ENCODE measurements around the gene LRRC4C.

The LRRC4C gene

DNA sequence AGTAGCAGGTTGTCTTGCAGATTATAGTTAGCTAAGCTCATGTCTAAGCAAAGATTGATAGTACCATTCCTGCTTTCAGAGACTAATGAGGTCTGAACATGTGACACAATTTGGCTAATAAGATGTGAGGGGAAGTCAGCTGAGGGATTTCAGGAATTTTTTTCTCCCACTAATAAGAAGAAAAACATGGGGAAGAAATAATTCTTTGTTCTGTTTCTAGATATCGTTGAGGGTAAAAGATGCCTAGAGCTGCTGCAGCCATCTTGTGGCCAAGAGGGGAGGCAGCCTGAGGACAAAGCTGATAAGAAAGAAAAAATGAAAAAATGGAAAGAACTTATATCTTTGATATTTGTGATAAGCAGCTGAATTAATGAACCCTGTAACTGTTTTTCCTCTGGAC lies 1334.4 kb downstream of the LRRC4C start:
- Mint-ChIP-seq H3K9me3 (peaks cover 2 to 13% of the 10 kb centered on the region in 2 donors), H3K4me3 (no peak overlapping the region), H3K27ac (no peak overlapping the region), H3K27me3 (no peaks in the 10 kb centered on the region), H3K4me1 (no peaks in the 10 kb centered on the region)
- DNase-seq (no peak), ATAC-seq (no peak)

GRCh38 chr11:40119661-40120060 lies 1339.8 kb downstream of the LRRC4C start:
- ATAC-seq (no peak), DNase-seq (no peak)
- no peak overlapping the region for H3K4me3 Mint-ChIP-seq
- peak overlapping the region in 1 of 2 donors; percentile 14 for H3K27ac Mint-ChIP-seq
- H3K9me3 Mint-ChIP-seq, result peaks cover 11 to 18% of the 10 kb centered on the region in 2 donors
- no peaks in the 10 kb centered on the region for H3K4me1 Mint-ChIP-seq
- H3K27me3 Mint-ChIP-seq, result no peaks in the 10 kb centered on the region

- ATAC-seq, result no peak
- Mint-ChIP-seq H3K4me1 (no peaks in the 10 kb centered on the region), H3K27me3 (no peaks in the 10 kb centered on the region)
These were observed 1340.7 kb downstream of the LRRC4C start for GRCh38 chr11:40118780-40119179.

DNA sequence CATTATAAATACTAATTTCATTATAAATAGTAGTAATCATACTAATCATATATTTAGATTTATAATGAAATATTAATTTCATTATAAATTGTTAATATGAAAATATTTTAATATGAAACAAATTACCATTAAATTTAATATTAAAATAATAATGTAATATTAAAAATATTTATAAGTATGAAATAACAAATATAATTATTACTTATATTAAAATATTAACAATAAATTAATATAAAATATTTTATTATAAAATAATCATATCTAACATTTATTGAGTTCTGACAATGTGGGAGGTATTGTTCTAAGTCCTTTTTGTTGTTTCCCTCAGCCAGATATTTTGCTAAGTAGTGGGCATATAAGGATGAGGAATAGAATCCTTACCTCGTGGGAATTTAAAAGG lies 1341.4 kb downstream of the LRRC4C start:
- ATAC-seq, result no peak
- H3K27ac Mint-ChIP-seq, result no peak overlapping the region
- H3K9me3 Mint-ChIP-seq, result peaks cover 12 to 18% of the 10 kb centered on the region in 2 donors
- DNase-seq, result no peak
- H3K27me3 Mint-ChIP-seq, result no peaks in the 10 kb centered on the region
- H3K4me1 Mint-ChIP-seq, result no peaks in the 10 kb centered on the region
- no peak overlapping the region for H3K4me3 Mint-ChIP-seq

More at GRCh38 chr11:40118780-40119179, 1340.7 kb downstream of the LRRC4C start:
- no peak overlapping the region for H3K4me3 Mint-ChIP-seq
- H3K27ac Mint-ChIP-seq, result no peak overlapping the region
- DNase-seq, result no peak
- peaks cover 10 to 18% of the 10 kb centered on the region in 2 donors for H3K9me3 Mint-ChIP-seq

DNA sequence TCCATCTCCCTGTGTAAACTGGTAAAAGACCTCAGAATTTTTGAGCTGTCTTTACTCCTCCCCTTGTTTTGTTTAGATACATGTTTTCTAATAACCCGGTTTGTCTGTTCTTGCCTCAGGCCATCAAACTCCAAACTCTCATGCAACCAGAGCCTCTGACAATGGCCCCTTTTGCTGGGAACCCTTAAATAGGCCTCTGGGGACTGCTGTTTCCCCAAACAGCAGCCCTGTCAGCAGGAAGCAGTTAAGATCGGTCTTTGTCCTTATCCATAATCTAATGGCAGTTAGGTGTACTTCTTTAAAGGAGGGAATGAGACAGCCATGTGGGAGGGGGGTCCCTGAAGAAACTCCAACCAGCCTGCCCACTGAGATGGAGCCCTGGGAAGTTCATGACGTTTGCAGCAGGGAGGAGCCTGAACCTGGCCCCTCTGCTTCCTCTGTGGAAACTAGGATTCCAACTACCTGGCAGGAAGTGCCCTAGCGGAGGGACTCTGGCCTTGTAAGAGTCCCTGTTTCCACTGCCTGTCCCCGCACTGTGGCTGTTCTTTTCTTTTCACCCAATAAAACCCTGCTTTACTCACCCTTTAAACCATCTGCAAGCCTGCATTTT lies 1354.4 kb downstream of the LRRC4C start:
- H3K4me1 Mint-ChIP-seq, result no peaks in the 10 kb centered on the region
- no peak for DNase-seq
- no peak overlapping the region for H3K4me3 Mint-ChIP-seq
- no peak overlapping the region for H3K27ac Mint-ChIP-seq
- no peaks in the 10 kb centered on the region for H3K27me3 Mint-ChIP-seq
- H3K9me3 Mint-ChIP-seq, result peaks cover 10 to 16% of the 10 kb centered on the region in 2 donors
- ATAC-seq, result no peak

GRCh38 chr11:40100781-40101180 lies 1358.7 kb downstream of the LRRC4C start:
- no peak overlapping the region for H3K4me3 Mint-ChIP-seq
- ATAC-seq (no peak), DNase-seq (no peak)
- peaks cover 10% of the 10 kb centered on the region in 2 donors for H3K9me3 Mint-ChIP-seq
- no peaks in the 10 kb centered on the region for H3K27me3 Mint-ChIP-seq
- H3K27ac Mint-ChIP-seq, result no peak overlapping the region
- no peaks in the 10 kb centered on the region for H3K4me1 Mint-ChIP-seq

- H3K4me3 Mint-ChIP-seq, result no peak overlapping the region
- no peak for DNase-seq
These were observed 1359.3 kb downstream of the LRRC4C start for GRCh38 chr11:40100162-40100553.

GRCh38 chr11:40099426-40100161 lies 1359.9 kb downstream of the LRRC4C start:
- H3K4me1 Mint-ChIP-seq, result no peaks in the 10 kb centered on the region
- no peak for DNase-seq
- peaks cover 0 to 5% of the 10 kb centered on the region in 2 donors for H3K9me3 Mint-ChIP-seq
- no peak for ATAC-seq
- H3K27ac Mint-ChIP-seq, result no peak overlapping the region
- H3K4me3 Mint-ChIP-seq, result no peak overlapping the region
- no peaks in the 10 kb centered on the region for H3K27me3 Mint-ChIP-seq

More at GRCh38 chr11:40100162-40100553, 1359.3 kb downstream of the LRRC4C start:
- peaks cover 4 to 5% of the 10 kb centered on the region in 2 donors for H3K9me3 Mint-ChIP-seq
- H3K27ac Mint-ChIP-seq, result no peak overlapping the region
- ATAC-seq, result no peak
- H3K4me1 Mint-ChIP-seq, result no peaks in the 10 kb centered on the region
- H3K27me3 Mint-ChIP-seq, result no peaks in the 10 kb centered on the region

DNA sequence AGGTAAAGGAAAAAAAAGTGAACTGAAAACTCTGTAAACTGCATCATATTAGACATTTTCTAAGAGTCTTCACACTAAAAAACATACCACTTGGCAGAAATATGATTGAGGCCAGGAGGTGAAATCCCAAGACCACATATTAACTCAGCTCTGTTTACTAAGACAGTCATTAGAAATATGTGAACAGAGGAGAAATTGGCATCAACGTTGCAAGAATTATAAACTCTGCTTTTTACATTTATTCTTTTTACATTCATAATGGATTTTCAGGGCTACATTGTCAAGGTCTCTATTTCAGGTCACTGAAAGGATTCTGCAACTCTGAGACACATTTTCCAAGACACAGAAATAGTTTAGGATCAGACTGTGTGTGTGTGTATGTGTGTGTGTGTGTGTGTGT lies 1364.0 kb downstream of the LRRC4C start:
- ATAC-seq (no peak), DNase-seq (no peak)
- H3K9me3 Mint-ChIP-seq, result peaks cover 0 to 5% of the 10 kb centered on the region in 2 donors
- H3K4me1 Mint-ChIP-seq, result no peaks in the 10 kb centered on the region
- no peak overlapping the region for H3K4me3 Mint-ChIP-seq
- no peaks in the 10 kb centered on the region for H3K27me3 Mint-ChIP-seq
- H3K27ac Mint-ChIP-seq, result no peak overlapping the region

DNA sequence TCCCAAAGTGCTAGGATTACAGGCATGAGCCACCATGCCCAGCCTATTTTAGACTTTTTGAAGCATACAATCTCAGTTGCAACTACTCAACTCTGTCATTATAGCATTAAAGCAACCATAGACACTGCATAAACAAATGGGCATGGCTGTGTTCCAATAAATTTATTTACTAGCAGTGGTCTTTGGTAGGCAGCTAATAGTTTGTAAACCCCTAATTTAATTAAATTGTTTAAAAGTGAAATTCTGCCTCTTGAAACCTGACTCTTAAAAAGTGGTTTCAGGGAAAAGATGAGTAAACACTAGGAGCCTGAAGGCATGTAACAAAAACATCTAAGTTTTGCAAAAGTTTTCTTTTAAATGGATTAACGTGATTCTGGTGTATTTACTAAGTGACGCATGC lies 1364.5 kb downstream of the LRRC4C start:
- ATAC-seq (no peak), DNase-seq (no peak)
- Mint-ChIP-seq H3K27ac (no peak overlapping the region), H3K9me3 (peaks cover 0 to 5% of the 10 kb centered on the region in 2 donors), H3K4me3 (no peak overlapping the region), H3K4me1 (no peaks in the 10 kb centered on the region), H3K27me3 (no peaks in the 10 kb centered on the region)

DNA sequence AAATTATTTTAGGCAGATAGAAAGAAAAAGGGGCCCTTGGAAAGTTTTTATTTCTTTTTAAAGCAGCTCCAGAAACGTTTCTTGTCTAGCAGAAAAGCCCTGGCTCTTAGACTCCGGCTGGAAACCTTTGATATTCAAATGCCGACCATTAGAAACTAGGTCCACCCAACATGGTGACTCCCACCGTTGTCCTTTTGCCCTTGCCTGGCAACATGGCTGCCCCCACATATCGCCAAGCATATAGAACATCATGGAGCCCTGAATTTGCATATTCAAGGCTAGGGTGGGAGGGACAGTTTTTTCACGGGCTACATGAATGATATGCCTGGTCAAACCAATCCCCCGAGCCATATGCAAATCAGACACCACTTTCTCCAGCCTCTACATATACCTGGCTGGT lies 1379.0 kb downstream of the LRRC4C start:
- Mint-ChIP-seq H3K4me3 (no peak overlapping the region), H3K4me1 (no peaks in the 10 kb centered on the region), H3K27me3 (no peaks in the 10 kb centered on the region), H3K27ac (no peak overlapping the region), H3K9me3 (peaks cover 8 to 44% of the 10 kb centered on the region in 2 donors)
- ATAC-seq (no peak), DNase-seq (no peak)
